HepG2 (cell line): ENCODE measurements around the gene DMAC1. TPM values are rescaled to one million over a fixed set of nuclear protein-coding genes. Genes with fewer than 3 reads are reported as not detected.
A peak's percentile ranks its signal among the peaks of the same experiment; 100 is the strongest.

Experiments
- ARID4A ChIP-seq: sonication (generic); formaldehyde crosslinking; IDR thresholded peaks from 2 replicates; pipeline ENCODE4 v1.5.0; 2020; ENCODE audit warnings: mild to moderate bottlenecking, missing genetic modification reagents, borderline replicate concordance
- BRCA1 ChIP-seq: sonication (generic); formaldehyde crosslinking; IDR thresholded peaks from 2 replicates; pipeline ENCODE4 v1.4.0; 2020; ENCODE audit warnings: missing genetic modification reagents
- ETS1 ChIP-seq: sonication (generic); formaldehyde crosslinking; IDR thresholded peaks from 2 replicates; pipeline ENCODE4 v1.4.0; 2020; ENCODE audit warnings: missing genetic modification reagents
- JUNB ChIP-seq: sonication (generic); formaldehyde crosslinking; IDR thresholded peaks from 2 replicates; pipeline ENCODE4 v1.8.0; 2022; ENCODE audit warnings: missing genetic modification reagents, mild to moderate bottlenecking, borderline replicate concordance
- NR0B2 ChIP-seq: sonication (generic); formaldehyde crosslinking; IDR thresholded peaks from 2 replicates; pipeline ENCODE4 v1.4.0; 2020; ENCODE audit warnings: mild to moderate bottlenecking, missing genetic modification reagents
- NR3C1 ChIP-seq: sonication (generic); formaldehyde crosslinking; IDR thresholded peaks from 2 replicates; pipeline ENCODE4 v1.4.0; 2020; ENCODE audit warnings: missing genetic modification reagents
- PRDM4 ChIP-seq: sonication (generic); formaldehyde crosslinking; IDR thresholded peaks from 2 replicates; pipeline ENCODE4 v1.9.0; 2021; ENCODE audit warnings: missing genetic modification reagents, borderline replicate concordance
- SKI ChIP-seq: fragments of 450-650 bp; IDR thresholded peaks from one replicate; pipeline ENCODE4 v1.6.1; 2018; ENCODE audit warnings: mild to moderate bottlenecking; ENCODE audit not compliant: partially characterized antibody
- SOX6 ChIP-seq, 2 experiments: fragments of 450-650 bp in 1 of 2; sonication (generic) in 1 of 2; formaldehyde crosslinking in 1 of 2; IDR thresholded peaks; 2 replicates each; pipeline versions ENCODE4 v1.4.0 to v1.6.1; 2017 to 2020; ENCODE audit warnings: antibody characterized with exemption in 1 of 2, mild to moderate bottlenecking in 1 of 2, missing genetic modification reagents in 1 of 2
- TRIM24 ChIP-seq: sonication (generic); formaldehyde crosslinking; IDR thresholded peaks from 2 replicates; pipeline ENCODE4 v1.8.0; 2022; ENCODE audit warnings: mild to moderate bottlenecking, missing genetic modification reagents
- ZBTB37 ChIP-seq: sonication (generic); formaldehyde crosslinking; IDR thresholded peaks from 2 replicates; pipeline ENCODE4 v1.4.0; 2020; ENCODE audit warnings: mild to moderate bottlenecking, missing genetic modification reagents
- ZNF101 ChIP-seq: sonication (generic); formaldehyde crosslinking; IDR thresholded peaks from 2 replicates; pipeline ENCODE4 v1.4.0; 2020; ENCODE audit warnings: mild to moderate bottlenecking, low read depth, missing genetic modification reagents, borderline replicate concordance
- ZNF136 ChIP-seq: sonication (generic); formaldehyde crosslinking; IDR thresholded peaks from 2 replicates; pipeline ENCODE4 v1.8.1; 2022; ENCODE audit warnings: low read depth, mild to moderate bottlenecking, moderate library complexity, missing genetic modification reagents
- ZNF232 ChIP-seq: sonication (generic); formaldehyde crosslinking; IDR thresholded peaks from 2 replicates; pipeline ENCODE4 v1.4.0; 2020; ENCODE audit warnings: missing genetic modification reagents, borderline replicate concordance
- ZSCAN5A ChIP-seq: sonication (generic); formaldehyde crosslinking; IDR thresholded peaks from 2 replicates; pipeline ENCODE4 v1.8.0; 2022; ENCODE audit warnings: mild to moderate bottlenecking, missing genetic modification reagents, borderline replicate concordance
- polyA plus RNA-seq, 8 experiments: library from polyadenylated mRNA; depleted of rRNA in 3 of 8; stranded (reverse) in 7 of 8; unstranded in 1 of 8; fragments of >200 nt; fragmentation: Illumina TruSeq in 4 of 8; extraction: Trizol in 4 of 8; gene quantifications; 2 replicates each; pipeline versions ENCODE4 v1.2.1 to v1.2.3, GENCODE V29; 2011 to 2016; ENCODE audit warnings: low read depth in 4 of 8, missing spikeins in 1 of 8, mixed read lengths in 1 of 8; ENCODE audit not compliant: insufficient read depth in 1 of 8
- total RNA-seq, 5 experiments: library from RNA; depleted of rRNA; stranded (reverse); fragments of >200 nt; fragmentation: Illumina TruSeq; extraction: Trizol; gene quantifications; 2 replicates each; pipeline ENCODE4 v1.2.3, GENCODE V29; 2016; ENCODE audit warnings: low read depth in 1 of 5

Gene DMAC1
- total and polyA plus RNA-seq, 2 of the 13 experiments (the other 11 are each of a cell fraction or from before 2014, with no cell fraction given): 44.3 to 72.9 TPM

- TF ChIP-seq NR0B2 (CRISPR knock-in tag): no peak
- peak; percentile 78; the same call in 1 of the 2 replicates for TF ChIP-seq ARID4A (CRISPR knock-in tag)
- TF ChIP-seq SOX6 (IDR thresholded peaks at IDR 0.05): no peak
- no peak for TF ChIP-seq SOX6 (CRISPR knock-in tag; IDR thresholded peaks at IDR 0.05)
- TF ChIP-seq BRCA1 (CRISPR knock-in tag): no peak
- no peak for TF ChIP-seq NR3C1 (CRISPR knock-in tag)
- no peak for TF ChIP-seq JUNB
- TF ChIP-seq ZBTB37 (CRISPR knock-in tag): no peak
- no peak for TF ChIP-seq ZNF136
- no peak for TF ChIP-seq ETS1 (CRISPR knock-in tag)
- no peak for TF ChIP-seq PRDM4
- no peak for TF ChIP-seq ZSCAN5A (CRISPR knock-in tag)
- no peak for TF ChIP-seq ZNF232 (CRISPR knock-in tag)
- no peak for TF ChIP-seq SKI
- TF ChIP-seq ZNF101: no peak
- no peak for TF ChIP-seq TRIM24 (CRISPR knock-in tag)
Observed at GRCh38 chr9:7799234-7799943, at the start of gene DMAC1 (continued).
